HEK293 (cell line): ENCODE data around the gene LRRC47.
"Not testable (repeated sequence)": the region's sequence is repeated elsewhere in the genome, so short reads cannot be mapped to it uniquely, and the experiment has no call there.

ENCODE experiments used
- CTCF ChIA-PET: fragments of 350-600 bp; formaldehyde crosslinking; extraction: SDS; loops from one replicate; lab custom pipeline; 2021; ENCODE audit warnings: antibody characterized with exemption; lab: Yijun Ruan, JAX
- POLR2A ChIA-PET: fragments of 300-600 bp; formaldehyde crosslinking; extraction: SDS; loops from one replicate; lab custom pipeline; 2020; ENCODE audit warnings: antibody characterized with exemption, inconsistent platforms; lab: Yijun Ruan, JAX
- H3K27ac ChIP-seq: fragments of 200-500 bp; sonication (Bioruptor generic); 2 replicates; pipeline ENCODE4 v1.5.1; 2014; ENCODE audit warnings: low read depth, low read length, control low read depth, inconsistent platforms; ENCODE audit errors: extremely low read depth
- H3K36me3 ChIP-seq, 2 experiments: fragments of 200-500 bp in 1 of 2; sonication (Bioruptor generic) in 1 of 2; 1 replicate in 1 of 2; 2 replicates in 1 of 2; pipeline ENCODE4 v1.5.1; 2014 to 2017; ENCODE audit warnings: inconsistent platforms in 2 of 2, low read length in 2 of 2; ENCODE audit not compliant: control insufficient read depth in 2 of 2, insufficient read depth in 1 of 2
- H3K4me1 ChIP-seq: fragments of 200-500 bp; sonication (Bioruptor generic); 2 replicates; pipeline ENCODE4 v1.5.1; 2014; ENCODE audit warnings: mild to moderate bottlenecking, low read length, inconsistent platforms; ENCODE audit not compliant: control insufficient read depth, insufficient read depth
- H3K4me3 ChIP-seq: 2 replicates; pipeline ENCODE4 v1.5.1; 2011; ENCODE audit warnings: low read depth, mild to moderate bottlenecking, control low read depth, low read length, moderate library complexity
- H3K9me3 ChIP-seq: fragments of 200-500 bp; sonication (Bioruptor generic); 2 replicates; pipeline ENCODE4 v1.5.1; 2014; ENCODE audit warnings: low read depth, low read length, inconsistent platforms; ENCODE audit not compliant: control insufficient read depth, insufficient read depth
- GLI4 ChIP-seq: fragments of 450-650 bp; formaldehyde crosslinking; IDR thresholded peaks from 2 replicates; pipeline ENCODE4 v1.5.1; 2016; ENCODE audit warnings: missing biosample characterization, missing genetic modification characterization
- HOXC10 ChIP-seq: sonication (generic); formaldehyde crosslinking; IDR thresholded peaks from 2 replicates; pipeline ENCODE4 v1.8.1; 2023; ENCODE audit warnings: mild to moderate bottlenecking, missing genetic modification reagents
- KLF7 ChIP-seq: fragments of 450-650 bp; formaldehyde crosslinking; IDR thresholded peaks from 2 replicates; pipeline ENCODE4 v1.5.1; 2016; ENCODE audit warnings: missing biosample characterization, missing genetic modification characterization, borderline replicate concordance
- RBAK ChIP-seq: fragments of 450-650 bp; formaldehyde crosslinking; IDR thresholded peaks from 2 replicates; pipeline ENCODE4 v1.5.1; 2016; ENCODE audit warnings: missing biosample characterization, missing genetic modification characterization
- SCRT2 ChIP-seq: fragments of 450-650 bp; formaldehyde crosslinking; IDR thresholded peaks from 2 replicates; pipeline ENCODE4 v1.5.1; 2016; ENCODE audit warnings: missing biosample characterization, missing genetic modification characterization
- ZNF274 ChIP-seq, 2 experiments: fragments of 200-500 bp in 1 of 2; fragments of 450-650 bp in 1 of 2; sonication (Bioruptor generic) in 1 of 2; formaldehyde crosslinking in 1 of 2; IDR thresholded peaks; 2 replicates each; pipeline versions ENCODE4 v1.5.1 to v1.6.1; 2014 to 2016; ENCODE audit warnings: borderline replicate concordance in 1 of 2, inconsistent platforms in 1 of 2, low read length in 1 of 2, missing biosample characterization in 1 of 2, missing genetic modification characterization in 1 of 2
- ZNF529 ChIP-seq: fragments of 450-650 bp; formaldehyde crosslinking; IDR thresholded peaks from 2 replicates; pipeline ENCODE4 v1.5.1; 2017; ENCODE audit warnings: missing genetic modification characterization, missing biosample characterization; ENCODE audit not compliant: insufficient replicate concordance
- ZNF600 ChIP-seq: fragments of 450-650 bp; formaldehyde crosslinking; IDR thresholded peaks from 2 replicates; pipeline ENCODE4 v1.5.1; 2016; ENCODE audit warnings: missing biosample characterization, missing genetic modification characterization
- ZNF629 ChIP-seq: fragments of 450-650 bp; formaldehyde crosslinking; IDR thresholded peaks from 2 replicates; pipeline ENCODE4 v1.5.1; 2017; ENCODE audit warnings: missing biosample characterization, missing genetic modification characterization
- ZNF837 ChIP-seq: fragments of 450-650 bp; formaldehyde crosslinking; IDR thresholded peaks from 2 replicates; pipeline ENCODE4 v1.5.1; 2016; ENCODE audit warnings: missing biosample characterization, missing genetic modification characterization
- TF ChIP-seq, protein P1 (sequence below): fragments of 450-650 bp; formaldehyde crosslinking; IDR thresholded peaks from 2 replicates; pipeline ENCODE4 v1.5.1; 2016; ENCODE audit warnings: missing biosample characterization, missing genetic modification characterization
- TF ChIP-seq, protein P2 (sequence below): fragments of 450-650 bp; formaldehyde crosslinking; IDR thresholded peaks from 2 replicates; pipeline ENCODE4 v1.5.1; 2016; ENCODE audit warnings: missing biosample characterization, missing genetic modification characterization

LRRC47 gene

DNA sequence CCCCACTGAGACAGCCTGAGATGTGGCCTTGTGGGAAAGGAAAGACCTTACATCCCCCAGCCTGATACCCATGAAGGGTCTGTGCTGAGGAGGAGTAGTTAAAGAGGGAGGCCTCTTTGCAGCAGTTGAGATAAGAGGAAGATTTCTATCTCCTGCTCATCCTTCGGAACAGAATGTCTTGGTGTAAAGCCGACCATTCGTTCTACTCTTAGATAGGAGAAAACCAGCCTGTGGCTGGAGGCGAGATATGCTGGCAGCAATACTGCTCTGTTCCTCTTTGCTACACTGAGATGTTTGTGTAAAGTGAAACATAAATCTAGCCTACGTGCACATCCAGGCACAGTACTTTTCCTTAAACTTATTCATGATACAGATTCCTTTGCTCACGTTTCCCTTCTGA lies 45.6 kb downstream of the LRRC47 start:
- H3K4me3 ChIP-seq, result no peak overlapping the region
- POLR2A ChIA-PET, result no interaction called here
- CTCF ChIA-PET, result no interaction called here
- H3K27ac ChIP-seq, result no peak overlapping the region
- H3K9me3 ChIP-seq, result no peaks in the 10 kb centered on the region
- TF ChIP-seq ZNF529 (no peak), GLI4 (no peak), ZNF837 (tag by site-specific recombination) (no peak), ZNF274 (IDR thresholded peaks at IDR 0.05; ENCODE audit: low read length) (no peak), ZNF274 (tag by site-specific recombination; IDR thresholded peaks at IDR 0.05; ENCODE audit: borderline replicate concordance) (no peak), RBAK (tag by site-specific recombination) (no peak), HOXC10 (CRISPR knock-in tag) (no peak), ZNF629 (no peak), KLF7 (tag by site-specific recombination) (no peak)
- TF ChIP-seq, protein P1, sequence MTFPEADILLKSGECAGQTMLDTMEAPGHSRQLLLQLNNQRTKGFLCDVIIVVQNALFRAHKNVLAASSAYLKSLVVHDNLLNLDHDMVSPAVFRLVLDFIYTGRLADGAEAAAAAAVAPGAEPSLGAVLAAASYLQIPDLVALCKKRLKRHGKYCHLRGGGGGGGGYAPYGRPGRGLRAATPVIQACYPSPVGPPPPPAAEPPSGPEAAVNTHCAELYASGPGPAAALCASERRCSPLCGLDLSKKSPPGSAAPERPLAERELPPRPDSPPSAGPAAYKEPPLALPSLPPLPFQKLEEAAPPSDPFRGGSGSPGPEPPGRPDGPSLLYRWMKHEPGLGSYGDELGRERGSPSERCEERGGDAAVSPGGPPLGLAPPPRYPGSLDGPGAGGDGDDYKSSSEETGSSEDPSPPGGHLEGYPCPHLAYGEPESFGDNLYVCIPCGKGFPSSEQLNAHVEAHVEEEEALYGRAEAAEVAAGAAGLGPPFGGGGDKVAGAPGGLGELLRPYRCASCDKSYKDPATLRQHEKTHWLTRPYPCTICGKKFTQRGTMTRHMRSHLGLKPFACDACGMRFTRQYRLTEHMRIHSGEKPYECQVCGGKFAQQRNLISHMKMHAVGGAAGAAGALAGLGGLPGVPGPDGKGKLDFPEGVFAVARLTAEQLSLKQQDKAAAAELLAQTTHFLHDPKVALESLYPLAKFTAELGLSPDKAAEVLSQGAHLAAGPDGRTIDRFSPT (tag by site-specific recombination), result no peak
- TF ChIP-seq, protein P2, sequence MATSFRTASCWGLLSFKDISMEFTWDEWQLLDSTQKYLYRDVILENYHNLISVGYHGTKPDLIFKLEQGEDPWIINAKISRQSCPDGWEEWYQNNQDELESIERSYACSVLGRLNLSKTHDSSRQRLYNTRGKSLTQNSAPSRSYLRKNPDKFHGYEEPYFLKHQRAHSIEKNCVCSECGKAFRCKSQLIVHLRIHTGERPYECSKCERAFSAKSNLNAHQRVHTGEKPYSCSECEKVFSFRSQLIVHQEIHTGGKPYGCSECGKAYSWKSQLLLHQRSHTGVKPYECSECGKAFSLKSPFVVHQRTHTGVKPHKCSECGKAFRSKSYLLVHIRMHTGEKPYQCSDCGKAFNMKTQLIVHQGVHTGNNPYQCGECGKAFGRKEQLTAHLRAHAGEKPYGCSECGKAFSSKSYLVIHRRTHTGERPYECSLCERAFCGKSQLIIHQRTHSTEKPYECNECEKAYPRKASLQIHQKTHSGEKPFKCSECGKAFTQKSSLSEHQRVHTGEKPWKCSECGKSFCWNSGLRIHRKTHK (tag by site-specific recombination), result no peak
- no peaks in the 10 kb centered on the region for H3K4me1 ChIP-seq
- peaks cover 0 to 4% of the 10 kb centered on the region in 2 experiments; a peak in 1 of 3 replicates for H3K36me3 ChIP-seq

DNA sequence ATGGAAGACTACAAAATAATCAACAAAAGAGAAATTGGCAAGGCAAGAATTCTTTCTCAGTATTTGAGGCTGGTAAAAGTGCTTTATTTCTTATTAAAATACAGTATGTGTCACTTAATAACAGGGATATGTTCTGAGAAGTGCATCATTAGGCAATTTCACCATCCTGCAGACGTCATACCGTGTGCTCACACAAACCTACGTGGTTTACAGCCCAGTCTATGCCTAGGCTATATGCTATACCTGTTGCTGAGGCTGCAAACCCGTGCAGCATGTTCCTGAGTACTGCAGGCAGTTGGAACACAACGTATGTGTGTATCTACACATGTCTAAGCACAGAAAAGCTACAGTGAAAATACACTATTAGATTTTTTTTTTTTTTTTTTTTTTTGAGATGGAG lies 46.8 kb downstream of the LRRC47 start:
- H3K4me3 ChIP-seq, result no peak overlapping the region
- TF ChIP-seq, protein P1 (tag by site-specific recombination), result no peak
- no peak for TF ChIP-seq ZNF600 (tag by site-specific recombination)
- no peak for TF ChIP-seq RBAK (tag by site-specific recombination)
- TF ChIP-seq SCRT2 (tag by site-specific recombination), result peak; percentile 67
- ChIA-PET CTCF (no interaction called here), POLR2A (no interaction called here)
- H3K27ac ChIP-seq, result no peak overlapping the region
- H3K36me3 ChIP-seq, result peaks cover 0 to 16% of the 10 kb centered on the region in 2 experiments; a peak in 1 of 3 replicates
- H3K9me3 ChIP-seq, result no peaks in the 10 kb centered on the region
- H3K4me1 ChIP-seq, result no peaks in the 10 kb centered on the region

DNA sequence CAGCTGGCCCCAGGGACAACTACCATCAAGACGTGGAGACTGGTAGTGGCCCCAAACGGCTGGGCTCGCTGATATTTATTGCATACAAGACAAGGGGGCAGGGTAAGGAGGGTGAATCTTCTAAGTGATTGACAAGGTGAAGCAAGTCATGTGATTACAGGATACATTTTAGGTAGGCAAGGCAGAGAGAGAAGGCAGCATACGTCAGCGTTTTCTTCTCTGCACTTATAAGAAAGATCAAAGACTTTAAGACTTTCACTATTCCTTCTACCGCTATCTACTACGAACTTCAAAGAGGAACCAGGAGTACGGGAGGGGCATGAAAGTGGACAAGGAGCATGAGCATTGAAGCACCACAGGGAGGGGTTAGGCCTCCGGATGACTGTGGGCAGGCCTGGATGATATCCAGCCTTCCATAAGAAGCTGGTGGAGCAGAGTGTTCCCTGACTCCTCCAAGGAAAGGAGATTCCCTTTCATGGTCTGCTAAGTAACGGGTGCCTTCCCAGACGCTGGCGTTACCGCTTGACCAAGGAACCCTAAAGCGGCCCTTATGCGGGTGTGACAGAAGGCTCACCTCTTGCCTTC lies 47.9 kb downstream of the LRRC47 start:
- POLR2A ChIA-PET, H3K4me3 ChIP-seq, H3K27ac ChIP-seq, H3K9me3 ChIP-seq, H3K4me1 ChIP-seq: not testable (repeated sequence)
- CTCF ChIA-PET, result interaction anchor here (1.2 kb wide), 1 partner anchor 24 kb away, joined by 3 read pairs; no protein-coding TSS in a partner anchor
- peaks cover 7 to 25% of the 10 kb centered on the region in 2 experiments; a peak in 2 of 3 replicates for H3K36me3 ChIP-seq
